ENCODE measurements around the gene LHPP.
"Not testable (repeated sequence)": the region's sequence is repeated elsewhere in the genome, so short reads cannot be mapped to it uniquely, and the experiment has no call there.

LHPP gene, protein sequence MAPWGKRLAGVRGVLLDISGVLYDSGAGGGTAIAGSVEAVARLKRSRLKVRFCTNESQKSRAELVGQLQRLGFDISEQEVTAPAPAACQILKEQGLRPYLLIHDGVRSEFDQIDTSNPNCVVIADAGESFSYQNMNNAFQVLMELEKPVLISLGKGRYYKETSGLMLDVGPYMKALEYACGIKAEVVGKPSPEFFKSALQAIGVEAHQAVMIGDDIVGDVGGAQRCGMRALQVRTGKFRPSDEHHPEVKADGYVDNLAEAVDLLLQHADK

DNA sequence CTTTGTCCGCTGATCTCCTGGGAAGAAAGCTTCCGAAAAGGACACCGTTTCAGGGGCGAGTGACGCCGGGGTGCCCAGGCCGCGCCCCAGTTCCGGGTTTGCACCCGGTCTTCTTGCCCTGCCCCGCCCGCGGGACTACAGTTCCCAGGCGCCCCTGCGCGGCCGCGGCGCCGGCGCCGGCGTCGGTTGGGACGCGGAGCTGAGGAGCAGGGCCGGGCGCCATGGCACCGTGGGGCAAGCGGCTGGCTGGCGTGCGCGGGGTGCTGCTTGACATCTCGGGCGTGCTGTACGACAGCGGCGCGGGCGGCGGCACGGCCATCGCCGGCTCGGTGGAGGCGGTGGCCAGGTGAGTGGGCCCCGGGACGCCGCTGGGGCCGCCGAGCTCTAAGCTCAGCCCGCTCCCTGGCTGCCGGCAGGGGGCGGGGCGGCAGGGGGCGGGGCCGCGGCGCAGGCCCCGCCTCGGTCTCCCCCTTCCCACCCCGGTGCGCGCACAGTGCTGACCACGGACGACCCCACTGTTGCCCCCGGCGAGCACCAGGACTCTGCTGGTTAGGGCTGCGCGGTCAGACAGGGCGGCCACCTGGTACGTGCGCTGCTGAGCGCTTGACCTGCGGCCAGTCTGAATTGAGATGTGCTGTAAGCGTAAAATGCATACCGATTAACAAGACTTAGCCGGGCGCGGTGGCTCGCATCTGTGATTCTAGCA, at the start of gene LHPP:
LHPP (plus strand) TSS at position 182 of the 706 bp plus-strand sequence; CDS start at position 222, 40 bp downstream.
- peak; percentile 63 to 69 for DNase-seq (ENCODE audit: low read depth in 2 of 2)

DNA sequence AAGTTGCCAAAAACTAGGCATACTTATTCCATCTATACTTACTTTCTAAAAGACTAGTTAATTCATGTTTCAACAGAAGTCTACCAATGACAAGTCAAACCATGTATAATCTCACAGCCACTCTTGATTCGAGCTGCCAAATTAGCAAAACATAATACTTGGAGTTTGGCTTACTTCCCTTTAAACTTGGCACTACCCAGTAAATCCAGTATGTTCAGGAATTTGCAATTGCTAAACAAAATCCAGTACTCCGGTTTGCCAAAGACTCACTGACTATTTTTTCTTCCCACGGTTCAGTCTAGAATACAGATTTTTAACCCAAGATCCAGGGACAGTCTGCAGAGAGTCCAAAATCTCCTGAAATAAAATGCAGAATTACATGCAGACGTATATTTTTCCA, 47.5 kb upstream of the LHPP start:
- DNase-seq (ENCODE audit: low read depth in 2 of 2) = no peak

DNA sequence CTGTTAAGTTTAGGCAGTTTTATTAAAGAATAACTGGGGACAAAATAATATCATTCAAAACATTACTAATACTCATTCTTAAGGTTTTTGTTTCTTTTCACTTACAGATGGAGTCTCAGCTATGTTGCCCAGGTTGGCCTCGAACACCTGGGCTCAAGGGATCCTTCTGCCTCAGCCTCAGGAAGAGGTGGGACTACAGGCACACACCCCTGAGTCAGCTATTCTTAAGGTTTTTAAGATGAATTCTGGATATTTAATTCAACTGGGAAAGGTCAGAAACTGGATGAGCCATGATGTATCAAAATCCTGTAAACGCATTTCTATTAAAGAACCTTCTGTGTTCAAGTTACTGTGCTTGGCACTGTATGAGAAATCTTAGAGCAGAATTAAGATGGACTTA, 46.4 kb upstream of the LHPP start:
- no peak for DNase-seq (ENCODE audit: low read depth in 2 of 2)

DNA sequence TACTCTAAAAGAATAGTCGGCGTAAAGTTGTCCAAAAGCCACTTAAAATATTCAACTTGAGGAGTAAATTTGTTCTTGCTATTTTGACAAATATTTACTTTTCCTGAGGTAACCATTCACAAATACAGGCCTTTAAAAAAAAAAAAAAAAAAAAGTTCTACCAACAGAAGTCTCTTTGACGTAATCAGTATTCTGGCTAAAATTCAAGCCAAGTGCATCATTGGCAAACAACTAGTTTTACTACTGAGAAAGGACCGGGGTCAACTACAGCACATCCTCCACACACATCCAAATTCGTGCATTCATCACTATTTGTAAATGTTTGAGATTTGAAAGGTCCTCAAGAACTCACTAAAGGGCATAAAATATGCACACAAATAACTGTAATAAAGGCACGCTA, 44.9 kb upstream of the LHPP start:
- no peak for DNase-seq (ENCODE audit: low read depth in 2 of 2)

DNA sequence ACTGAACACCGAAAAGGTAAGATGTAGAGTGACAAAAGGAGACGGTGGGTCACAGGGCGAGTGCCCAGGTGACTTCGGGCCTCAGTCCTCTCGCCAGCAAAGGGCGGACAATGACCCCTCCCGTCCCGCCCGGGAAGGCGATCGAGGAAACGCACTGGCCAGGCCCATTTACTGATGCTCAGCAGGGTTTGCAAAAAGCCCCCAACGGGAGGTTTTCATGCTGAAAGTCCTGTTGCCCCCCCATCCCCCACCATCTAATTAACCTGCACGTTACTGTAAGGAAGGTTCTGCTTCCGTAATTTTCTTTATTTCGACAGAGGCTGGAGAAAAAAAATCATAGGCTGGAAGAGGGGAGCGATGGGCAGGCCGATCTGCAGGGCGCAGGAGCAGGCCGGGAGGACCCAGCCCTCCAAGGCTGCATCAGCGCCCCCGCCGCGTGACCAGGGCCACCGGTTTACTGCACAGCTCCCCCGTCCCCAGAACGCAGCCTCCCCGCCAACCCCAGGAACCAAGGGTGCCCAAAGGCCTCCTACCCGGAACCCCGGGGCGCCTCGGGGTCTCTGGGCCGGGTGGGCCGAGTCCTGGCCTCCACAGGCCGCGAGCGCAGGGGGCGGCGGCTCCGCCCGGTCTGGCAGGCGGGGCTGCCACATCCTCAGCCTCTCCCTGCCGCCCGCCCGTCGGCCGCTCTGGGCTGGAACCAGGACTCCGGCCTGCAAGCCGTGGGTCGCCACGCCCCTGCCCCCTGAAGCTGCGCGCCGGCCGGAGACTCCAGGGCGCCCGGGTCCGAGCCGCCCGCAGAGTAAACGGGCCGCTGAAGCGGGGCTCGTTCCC, 43.5 kb upstream of the LHPP start:
- peak in 1 of 2 donors; percentile 4 for DNase-seq (ENCODE audit: low read depth in 2 of 2)

DNA sequence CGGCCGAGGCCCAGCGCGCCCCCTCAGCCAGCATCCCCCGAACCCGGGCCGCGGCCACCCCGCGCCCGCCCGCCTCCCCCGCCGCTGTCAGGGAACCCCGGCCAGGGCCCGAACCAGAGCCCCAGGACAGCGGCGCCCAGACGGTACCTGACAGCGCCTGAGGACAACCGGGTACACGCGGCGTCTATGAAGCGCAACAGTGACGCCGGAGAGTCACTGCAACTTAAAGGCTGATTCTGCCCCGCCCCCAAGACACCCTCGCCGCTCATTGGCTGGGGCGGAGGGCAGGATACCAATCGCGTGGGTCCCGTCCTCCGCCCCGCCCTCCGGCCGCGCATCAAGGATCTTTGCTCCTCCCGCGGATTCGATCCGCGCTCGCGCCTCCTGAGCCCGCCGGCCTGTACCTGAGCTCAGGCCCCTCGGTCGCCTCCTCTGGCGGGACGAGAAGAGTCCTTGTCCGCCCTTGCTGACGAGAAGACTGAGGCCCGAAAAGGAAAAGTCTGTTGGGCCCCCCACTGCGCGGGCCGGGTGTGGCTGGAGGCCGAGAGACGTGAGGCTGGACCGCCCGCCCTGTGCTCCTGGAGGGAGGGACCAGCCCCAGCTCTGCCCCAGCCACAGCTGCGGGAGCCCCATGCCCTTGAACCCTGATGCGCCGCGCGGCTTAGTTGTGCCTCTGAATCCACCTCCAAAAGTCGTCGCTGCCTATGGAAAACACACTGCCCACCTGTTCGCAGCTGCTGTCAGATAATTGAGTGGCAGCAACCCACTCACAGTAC, 42.7 kb upstream of the LHPP start, which contains the start of gene OAT:
OAT (minus strand) TSS at position 198 of the 776 bp plus-strand sequence. CDS start 6,752 bp downstream, outside the sequence.
- DNase-seq (ENCODE audit: low read depth in 2 of 2) = peak; percentile 89 to 90

DNA sequence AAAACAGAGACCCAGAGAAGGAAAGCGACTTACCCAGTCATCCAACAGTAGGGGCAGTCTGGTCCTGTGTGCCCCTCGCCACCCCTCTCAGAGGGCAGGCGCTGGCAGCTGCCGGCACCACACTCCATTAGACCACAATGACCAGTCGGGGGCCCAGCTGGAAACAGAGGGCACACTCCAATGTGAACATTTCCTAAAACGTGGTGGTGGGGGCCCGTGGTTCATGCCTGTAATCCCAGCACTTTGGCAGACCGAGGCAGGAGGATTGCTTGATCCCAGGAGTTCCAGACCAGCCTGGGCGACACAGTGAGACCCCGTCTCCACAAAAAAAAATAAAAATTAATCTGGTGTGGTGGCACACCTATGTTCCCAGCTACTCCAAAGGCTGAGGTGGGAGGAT, 42.0 kb upstream of the LHPP start:
- DNase-seq (ENCODE audit: low read depth in 2 of 2) = no peak

DNA sequence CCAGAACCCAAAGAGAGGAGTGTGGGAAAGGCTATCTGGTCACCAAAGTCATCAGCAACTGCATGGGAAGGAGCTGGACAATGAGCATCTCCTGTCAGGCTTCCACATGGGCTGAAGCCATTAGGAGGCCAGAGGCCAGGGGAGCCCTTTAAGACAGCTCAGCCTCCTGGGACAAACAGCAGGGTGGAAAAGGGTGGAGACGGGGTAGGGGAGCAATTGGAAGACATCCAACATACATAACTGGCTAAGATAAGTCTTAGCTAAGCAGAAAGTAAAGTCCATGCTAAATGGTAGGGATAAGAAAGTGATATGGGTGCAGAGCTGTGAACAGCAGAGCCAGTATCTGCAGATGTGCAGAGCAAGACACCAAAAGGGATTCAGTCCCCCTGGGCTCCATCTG, 41.4 kb upstream of the LHPP start:
- no peak for DNase-seq (ENCODE audit: low read depth in 2 of 2)

DNA sequence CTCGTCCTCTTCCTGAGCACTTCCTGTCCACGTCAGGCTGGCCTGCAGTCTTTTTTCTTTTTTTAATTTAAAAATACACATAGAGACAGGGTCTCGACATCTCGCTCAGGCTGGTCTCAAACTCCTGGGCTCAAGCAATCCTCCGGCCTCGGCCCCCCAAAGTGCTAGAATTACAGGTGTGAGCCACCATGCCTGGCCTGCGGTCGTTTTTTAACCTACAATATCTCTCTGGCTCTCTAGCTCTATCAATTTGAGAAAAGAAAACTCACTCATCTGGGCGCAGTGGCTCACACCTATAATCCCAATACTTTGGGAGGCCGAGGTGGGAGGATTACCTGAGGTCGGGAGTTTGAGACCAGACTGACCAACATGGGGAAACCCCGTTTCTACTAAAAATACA, 38.9 kb upstream of the LHPP start:
- DNase-seq (ENCODE audit: low read depth in 2 of 2) = no peak

DNA sequence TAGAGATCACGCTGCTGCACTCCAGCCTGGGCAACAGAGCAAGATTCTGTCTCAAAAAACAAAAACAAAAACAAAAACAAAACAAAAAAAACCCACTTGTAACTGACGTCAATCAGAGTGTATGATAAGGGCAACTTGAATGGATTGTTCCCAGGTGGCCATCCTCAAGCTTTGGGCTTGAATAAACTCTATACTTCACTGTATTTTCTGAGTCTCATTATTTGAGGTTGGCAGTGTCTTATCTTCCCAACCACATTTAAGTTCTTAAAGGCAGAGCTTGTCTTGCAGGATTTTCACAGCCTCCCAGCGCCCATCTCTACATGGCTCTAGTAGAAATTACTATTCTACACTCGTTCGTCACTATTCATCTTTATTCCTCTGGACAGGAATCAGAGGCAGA, 37.8 kb upstream of the LHPP start:
- no peak for DNase-seq (ENCODE audit: low read depth in 2 of 2)

DNA sequence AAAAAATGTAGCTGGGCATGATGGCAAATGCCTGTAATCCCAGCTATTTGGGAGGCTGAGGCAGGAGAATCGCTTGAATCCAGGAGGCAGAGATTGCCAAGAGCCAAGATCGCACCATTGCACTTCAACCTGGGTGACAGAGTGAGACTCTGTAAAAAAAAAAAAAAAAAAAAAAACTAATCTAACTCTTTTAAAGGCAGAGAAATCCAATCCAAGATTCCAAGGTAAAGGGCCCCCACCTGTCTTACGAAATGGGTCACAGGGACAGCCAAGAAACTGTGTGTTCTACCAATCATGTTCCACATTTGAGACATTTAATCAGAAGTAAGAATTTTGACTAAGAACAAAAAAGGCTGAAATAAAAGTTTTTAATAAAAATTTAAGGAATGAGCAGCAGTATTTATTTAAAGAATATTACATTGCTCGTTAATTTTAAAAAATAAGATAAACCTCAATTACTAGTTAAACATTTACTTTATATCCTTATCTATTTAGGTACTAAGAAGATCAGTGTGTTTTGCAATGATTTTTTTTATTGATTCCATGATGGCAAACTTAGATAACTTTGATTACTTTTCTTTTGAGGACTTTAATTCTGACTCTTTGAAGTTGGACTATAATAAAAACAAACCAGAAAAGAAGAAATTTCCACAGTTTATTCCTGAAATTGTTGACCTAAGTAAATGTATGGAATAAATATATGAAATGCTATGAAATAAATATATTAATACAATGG, 36.2 kb upstream of the LHPP start:
- DNase-seq (ENCODE audit: low read depth in 2 of 2) = no peak

DNA sequence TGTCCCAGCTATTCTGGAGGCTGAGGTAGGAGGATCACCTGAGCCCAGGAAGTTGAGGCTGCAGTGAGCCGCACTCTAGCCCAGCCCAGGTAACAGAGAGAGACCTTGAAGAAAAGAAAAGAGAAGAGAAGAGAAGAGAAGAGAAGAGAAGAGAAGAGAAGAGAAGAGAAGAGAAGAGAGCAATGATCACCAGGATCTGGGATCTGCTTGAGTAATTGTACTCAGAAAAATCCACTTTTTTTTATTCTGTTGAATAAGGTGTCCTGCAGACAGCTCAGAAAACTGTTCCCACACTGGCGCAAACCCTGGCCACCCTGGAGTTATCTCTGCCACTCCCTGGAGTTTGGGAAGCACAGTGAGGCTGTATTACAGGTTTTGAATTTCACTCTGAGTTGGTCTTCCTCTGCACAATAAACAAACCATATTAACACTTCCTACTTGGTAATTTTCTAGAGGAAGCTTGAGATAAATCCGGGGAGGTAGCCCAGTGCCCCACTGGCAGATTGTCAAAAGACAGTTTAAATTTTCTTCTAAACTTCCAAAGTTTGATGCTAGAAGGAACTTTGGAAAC, 33.3 kb upstream of the LHPP start:
- no peak for DNase-seq (ENCODE audit: low read depth in 2 of 2)

DNA sequence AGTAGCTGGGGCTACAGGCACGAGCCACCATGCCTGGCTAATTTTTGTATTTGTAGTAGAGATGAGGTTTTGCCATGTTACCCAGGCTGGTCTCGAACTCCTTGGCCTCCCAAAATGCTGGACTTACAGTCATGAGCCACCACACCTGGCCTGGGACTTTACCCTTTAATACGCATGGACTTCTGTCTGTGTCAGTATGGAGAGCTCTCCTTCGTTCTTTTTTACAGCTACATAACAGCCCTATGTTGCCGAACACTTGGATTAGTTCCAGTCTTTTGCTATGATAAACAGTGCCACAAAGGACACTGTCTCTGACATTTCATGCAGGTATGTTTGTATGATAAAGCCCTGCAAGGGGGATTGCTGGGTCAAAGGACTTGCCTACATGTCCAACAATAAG, 32.0 kb upstream of the LHPP start:
- no peak for DNase-seq (ENCODE audit: low read depth in 2 of 2)

DNA sequence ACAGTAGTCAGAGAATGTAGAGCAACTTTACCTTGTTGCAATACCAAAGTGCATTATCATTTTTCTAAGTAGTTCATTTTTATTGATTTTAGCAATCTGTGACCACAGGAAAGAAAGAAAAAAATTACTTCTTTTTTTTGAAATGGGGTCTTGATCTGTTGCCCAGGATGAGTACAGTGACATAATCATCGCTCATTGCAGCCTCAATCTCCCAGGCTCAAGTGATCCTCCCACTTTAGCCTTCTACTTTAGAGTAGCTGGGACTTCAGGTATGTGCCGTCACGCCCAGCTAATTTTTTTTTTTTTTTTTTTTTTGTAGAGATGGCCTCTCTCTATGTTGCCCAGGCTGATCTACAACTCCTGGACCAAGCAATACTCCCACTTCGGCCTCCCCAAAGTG, 31.5 kb upstream of the LHPP start:
- no peak for DNase-seq (ENCODE audit: low read depth in 2 of 2)

DNA sequence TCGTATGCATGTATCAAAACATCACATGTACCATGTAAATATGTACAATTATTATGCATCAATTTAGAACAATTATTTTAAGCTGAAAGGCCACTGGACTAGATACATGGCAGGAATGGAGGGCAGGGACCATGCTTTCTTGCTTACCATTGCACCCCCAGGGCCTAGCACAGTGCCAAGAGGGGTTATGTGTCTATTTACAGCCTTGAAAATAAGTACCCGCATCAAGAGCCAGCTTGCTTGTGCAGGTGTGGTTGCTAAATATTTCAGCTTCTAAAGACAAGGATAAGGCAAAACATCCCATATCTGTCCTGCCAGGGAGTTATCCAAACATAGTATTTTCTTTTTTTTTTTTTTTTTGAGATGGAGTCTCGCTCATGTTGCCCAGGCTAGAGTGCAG, 28.2 kb upstream of the LHPP start:
- DNase-seq (ENCODE audit: low read depth in 2 of 2) = no peak

DNA sequence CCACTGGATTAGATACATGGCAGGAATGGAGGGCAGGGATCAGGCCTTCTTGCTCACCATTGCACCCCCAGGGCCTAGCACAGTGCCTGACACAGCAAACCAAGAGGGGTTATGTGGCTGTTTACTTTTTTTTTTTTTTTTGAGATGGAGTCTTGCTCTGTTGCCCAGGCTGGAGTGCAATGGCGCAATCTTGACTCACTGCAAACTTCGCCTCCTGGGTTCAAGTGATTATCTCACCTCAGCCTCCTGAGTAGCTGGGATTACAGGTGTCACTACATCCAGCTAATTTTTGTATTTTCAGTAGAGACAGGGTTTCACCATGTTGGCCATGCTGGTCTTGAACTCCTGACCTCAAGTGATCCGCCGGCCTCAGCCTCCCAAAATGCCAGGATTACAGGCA, 25.9 kb upstream of the LHPP start:
- not testable (repeated sequence) for DNase-seq (ENCODE audit: low read depth in 2 of 2)

DNA sequence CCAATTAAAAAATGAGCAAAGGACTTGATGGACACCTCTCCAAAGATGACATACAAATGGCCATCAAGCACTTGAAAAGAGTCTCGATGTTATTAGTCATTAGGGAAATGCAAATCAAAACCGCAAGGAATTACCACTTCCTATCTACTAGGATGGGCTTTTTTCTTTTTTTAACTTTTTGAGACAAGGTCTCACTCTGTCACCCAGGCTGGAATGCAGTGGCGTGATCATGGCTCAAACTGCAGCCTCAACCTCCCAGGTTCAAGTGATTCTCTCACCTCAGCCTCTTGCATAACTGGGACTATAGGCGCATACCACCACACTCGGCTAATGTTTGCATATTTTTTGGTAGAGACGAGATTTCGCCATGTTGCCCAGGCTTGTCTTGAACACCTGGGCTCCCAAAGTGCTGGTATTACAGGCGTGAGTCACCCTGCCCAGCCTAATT, 25.4 kb upstream of the LHPP start:
- no peak for DNase-seq (ENCODE audit: low read depth in 2 of 2)

DNA sequence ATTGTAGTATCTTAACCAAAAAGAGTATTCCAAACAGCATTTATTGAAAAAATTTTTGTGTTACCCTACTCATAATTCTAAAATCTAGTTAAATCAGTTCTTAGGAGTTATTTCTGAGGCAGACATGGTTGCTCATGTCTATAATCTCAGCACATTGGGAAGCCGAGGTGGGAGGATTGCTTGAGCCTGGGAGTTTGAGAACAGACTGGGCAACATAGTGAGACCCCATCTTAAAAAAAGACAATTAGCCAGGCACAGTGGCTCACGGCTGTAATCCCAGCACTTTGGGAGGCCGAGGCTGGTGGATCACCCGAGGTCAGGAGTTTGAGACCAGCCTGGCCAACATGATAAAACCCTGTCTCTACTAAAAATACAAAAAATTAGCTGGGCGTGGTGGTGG, 19.9 kb upstream of the LHPP start:
- DNase-seq (ENCODE audit: low read depth in 2 of 2) = not testable (repeated sequence)

DNA sequence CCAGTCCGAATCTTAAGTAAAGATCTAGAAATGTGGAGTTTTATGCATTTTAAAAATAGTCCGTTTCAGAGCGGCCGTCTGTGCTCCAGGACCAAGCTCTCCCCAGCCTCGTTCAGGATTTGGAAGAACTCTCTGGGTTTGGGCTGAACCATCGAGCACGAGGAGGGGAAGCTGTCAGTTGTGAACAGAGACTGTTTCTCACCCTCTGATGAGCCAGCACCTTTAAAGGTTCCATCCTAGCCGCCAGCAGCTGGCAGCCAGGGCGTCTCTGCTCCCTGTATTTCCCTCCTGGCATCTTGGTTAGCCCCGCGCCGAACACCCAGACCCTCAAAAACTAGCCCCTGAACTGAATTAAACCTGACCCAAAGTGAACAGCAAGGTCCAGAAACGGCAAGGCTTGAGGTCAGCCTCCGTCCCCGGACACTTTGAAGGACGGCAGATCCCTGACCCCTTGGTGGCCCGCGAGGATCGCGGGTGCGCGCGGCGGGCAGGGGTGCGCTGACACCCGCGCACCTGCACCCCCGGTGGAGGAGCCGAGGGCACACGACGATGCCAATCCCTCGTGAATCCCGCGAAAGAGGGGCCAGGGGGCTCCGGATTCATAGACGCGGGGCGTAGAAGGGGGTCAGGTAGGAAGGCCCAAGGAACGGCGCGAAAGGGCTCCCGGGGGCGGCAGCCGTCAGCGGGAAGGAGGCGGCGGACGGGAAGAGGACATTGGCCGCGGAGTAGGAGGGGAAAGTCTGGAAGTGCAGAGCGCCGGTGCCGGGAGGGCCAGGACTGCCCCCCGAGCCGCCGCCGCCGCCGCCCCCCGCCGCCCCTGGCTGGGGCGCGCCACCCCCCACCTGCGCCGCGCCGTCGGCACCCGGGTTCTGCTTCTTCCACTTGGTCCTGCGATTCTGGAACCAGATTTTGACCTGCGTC, 14.5 kb upstream of the LHPP start:
- no peak for DNase-seq (ENCODE audit: low read depth in 2 of 2)
